CD14-positive monocyte (primary cell): ENCODE measurements around the gene LRRD1. TPM values are rescaled to one million over a fixed set of nuclear protein-coding genes. Genes with fewer than 3 reads are reported as not detected.
A peak's percentile ranks its signal among the peaks of the same experiment; 100 is the strongest.

Experiments
- DNase-seq, 3 donors: peaks; one replicate each; pipeline ENCODE4 v3.0.0-alpha.2; 2011 to 2022
- H2AFZ ChIP-seq: 2 replicates; pipeline ENCODE4 v1.6.0; 2012; ENCODE audit warnings: mild to moderate bottlenecking, low read depth, low read length, inconsistent platforms; ENCODE audit not compliant: insufficient read depth, poor library complexity, severe bottlenecking
- H3K27ac ChIP-seq, 2 donors: 1 replicate in 1 of 2; 2 replicates in 1 of 2; pipeline ENCODE4 v1.5.1; 2012 to 2013; ENCODE audit warnings: low read length in 2 of 2, control low read depth in 1 of 2, inconsistent platforms in 1 of 2, low read depth in 1 of 2, mild to moderate bottlenecking in 1 of 2
- H3K27me3 ChIP-seq, 2 donors: one replicate each; pipeline versions ENCODE4 v1.6.0 to v1.6.1; 2011 to 2013; ENCODE audit warnings: low read length in 2 of 2; ENCODE audit not compliant: control insufficient read depth in 2 of 2, insufficient read depth in 2 of 2
- H3K36me3 ChIP-seq, 2 donors: replicated peaks in 1 of 2; 1 replicate in 1 of 2; 2 replicates in 1 of 2; pipeline versions ENCODE4 v1.5.1 to v1.6.1; 2012 to 2013; ENCODE audit warnings: low read length in 2 of 2, control low read depth in 1 of 2, inconsistent platforms in 1 of 2, mild to moderate bottlenecking in 1 of 2; ENCODE audit not compliant: insufficient read depth in 2 of 2, control insufficient read depth in 1 of 2
- H3K4me1 ChIP-seq, 2 donors: 1 replicate in 1 of 2; 2 replicates in 1 of 2; pipeline versions ENCODE4 v1.5.1 to v1.6.1; 2012 to 2013; ENCODE audit warnings: low read length in 2 of 2, control low read depth in 1 of 2, inconsistent platforms in 1 of 2, mild to moderate bottlenecking in 1 of 2, moderate library complexity in 1 of 2; ENCODE audit not compliant: insufficient read depth in 2 of 2, control insufficient read depth in 1 of 2
- H3K4me2 ChIP-seq: replicated peaks from 2 replicates; pipeline ENCODE3; 2012; ENCODE audit warnings: low read length, moderate library complexity, mild to moderate bottlenecking; ENCODE audit not compliant: poor library complexity, severe bottlenecking; ENCODE audit errors: extremely low read depth
- H3K4me3 ChIP-seq, 3 experiments: fragments of 200-600 bp in 1 of 3; sonication (generic) in 1 of 3; replicated peaks in 1 of 3; 1 replicate in 2 of 3; 2 replicates in 1 of 3; pipeline ENCODE4 v1.5.1; 2011 to 2013; ENCODE audit warnings: low read length in 3 of 3, mild to moderate bottlenecking in 3 of 3, control low read depth in 2 of 3, low read depth in 2 of 3, inconsistent platforms in 1 of 3, moderate library complexity in 1 of 3
- H3K79me2 ChIP-seq: 2 replicates; pipeline ENCODE4 v1.6.0; 2012; ENCODE audit warnings: mild to moderate bottlenecking, control low read depth, inconsistent platforms, low read length, moderate library complexity; ENCODE audit not compliant: insufficient read depth
- H3K9ac ChIP-seq: 2 replicates; pipeline ENCODE4 v1.6.0; 2017; ENCODE audit warnings: low read length, mild to moderate bottlenecking; ENCODE audit not compliant: insufficient read depth, poor library complexity, severe bottlenecking
- H3K9me3 ChIP-seq, 2 donors: replicated peaks in 1 of 2; 1 replicate in 1 of 2; 2 replicates in 1 of 2; pipeline versions ENCODE4 v1.5.1 to v1.6.1; 2012 to 2013; ENCODE audit warnings: low read length in 2 of 2, control low read depth in 1 of 2; ENCODE audit not compliant: control insufficient read depth in 1 of 2, insufficient read depth in 1 of 2
- H4K20me1 ChIP-seq: 2 replicates; pipeline ENCODE4 v1.6.0; 2012; ENCODE audit warnings: mild to moderate bottlenecking, low read length, control low read depth, moderate library complexity; ENCODE audit not compliant: insufficient read depth
- H3K27ac Mint-ChIP-seq, 7 donors: one replicate each; pipeline ENCODE4 v1.8.0; 2020; ENCODE audit warnings: mild to moderate bottlenecking in 7 of 7, mixed read lengths in 7 of 7, moderate library complexity in 6 of 7, inconsistent platforms in 2 of 7
- H3K27me3 Mint-ChIP-seq, 3 donors: one replicate each; pipeline ENCODE4 v1.8.0; 2021 to 2022; ENCODE audit warnings: low read depth in 3 of 3, mild to moderate bottlenecking in 3 of 3, mixed read lengths in 3 of 3, moderate library complexity in 3 of 3, inconsistent platforms in 1 of 3
- H3K36me3 Mint-ChIP-seq, 2 donors: one replicate each; pipeline ENCODE4 v1.8.0; 2020; ENCODE audit warnings: mixed read lengths in 2 of 2, inconsistent platforms in 1 of 2, mild to moderate bottlenecking in 1 of 2
- H3K4me1 Mint-ChIP-seq: one replicate; pipeline ENCODE4 v1.8.0; 2020; ENCODE audit warnings: mild to moderate bottlenecking, mixed read lengths
- H3K4me3 Mint-ChIP-seq, 2 donors: one replicate each; pipeline ENCODE4 v1.8.0; 2020; ENCODE audit warnings: mild to moderate bottlenecking in 2 of 2, mixed read lengths in 2 of 2, moderate library complexity in 1 of 2
- H3K9me3 Mint-ChIP-seq, 7 donors: one replicate each; pipeline ENCODE4 v1.8.0; 2020 to 2022; ENCODE audit warnings: mixed read lengths in 7 of 7, mild to moderate bottlenecking in 6 of 7, moderate library complexity in 6 of 7, inconsistent platforms in 2 of 7
- CTCF ChIP-seq: fragments of 200-600 bp; IDR thresholded peaks from one replicate; pipeline ENCODE4 v1.8.0; 2022; ENCODE audit warnings: antibody characterized with exemption, mild to moderate bottlenecking
- WGBS: methylation state at CpG from one replicate; pipeline ENCODE4 v1.1.5; 2013; ENCODE audit warnings: missing lambda C conversion rate; ENCODE audit not compliant: insufficient coverage; 5-methylcytosine and 5-hydroxymethylcytosine counted together
- intact Hi-C, 2 donors: fragments of 100-400 bp; cut with micrococcal nuclease; formaldehyde crosslinking; loops; one replicate each; pipeline versions ENCODE4 v1.15.0 to v1.15.1; 2023
- polyA plus RNA-seq, 3 donors: library from polyadenylated mRNA; depleted of rRNA in 1 of 3; unstranded in 2 of 3; stranded (reverse) in 1 of 3; fragments of 300-500 nt in 2 of 3; fragments of >200 nt in 1 of 3; fragmentation: Illumina TruSeq in 2 of 3; gene quantifications; 1 replicate in 2 of 3; 2 replicates in 1 of 3; pipeline ENCODE4 v1.2.3, GENCODE V29; 2012 to 2021

Gene LRRD1
- polyA plus RNA-seq, 3 donors, result not detected

GRCh38 chr7:92134271-92135051 is 44.5 kb downstream of the LRRD1 start, which contains the start of gene CYP51A1:
TSS of gene CYP51A1 (minus strand) at chr7:92134477. CDS start at chr7:92134364, 113 bp downstream.
- Histone ChIP-seq H3K4me3 (peak within 1 kb of the TSS; percentile 87 to 98 (median 90)), H2AFZ (peak within 1 kb of the TSS; percentile 96), H3K9ac (peak within 1 kb of the TSS; percentile 81), H3K36me3 (peaks cover 0 to 4% of the 10 kb centered on the region in 2 donors), H3K4me2 (peak within 1 kb of the TSS; percentile 85), H4K20me1 (no peaks in the 10 kb centered on the region), H3K9me3 (no peaks in the 10 kb centered on the region), H3K4me1 (peaks cover 12 to 22% of the 10 kb centered on the region in 2 donors), H3K27ac (peak within 1 kb of the TSS; percentile 86 to 93), H3K79me2 (peaks cover 13% of the 10 kb centered on the region), H3K27me3 (no peaks in the 10 kb centered on the region)
- peak; percentile 81 to 89 (median 81) for DNase-seq
- WGBS, result under 1% methylated on average over 60 of the region's 73 CpGs
- intact Hi-C loops, result loop anchor here (10.0 kb wide), 2 partner anchors 110 to 310 kb away; partner anchors contain the start of genes ANKIB1 (in 2 of the 2), KRIT1 (in 2 of the 2) and GATAD1 (in 1 of the 2)
- Mint-ChIP-seq H3K27me3 (peaks cover 0 to 8% (median 1%) of the 10 kb centered on the region in 3 donors), H3K4me3 (peak within 1 kb of the TSS; percentile 96 to 99), H3K36me3 (peaks cover 7 to 12% of the 10 kb centered on the region in 2 donors), H3K4me1 (peaks cover 23% of the 10 kb centered on the region), H3K27ac (peak within 1 kb of the TSS; percentile 95 to 100 (median 100)), H3K9me3 (peaks cover 0 to 5% (median 0%) of the 10 kb centered on the region in 7 donors)
- no peak for TF ChIP-seq CTCF

- peak overlapping the region; percentile 87 to 98 (median 90) for H3K4me3 ChIP-seq
- Mint-ChIP-seq H3K36me3 (peaks cover 8 to 12% of the 10 kb centered on the region in 2 donors), H3K9me3 (peaks cover 0 to 1% (median 0%) of the 10 kb centered on the region in 7 donors), H3K27ac (peak overlapping the region; percentile 95 to 100 (median 100)), H3K27me3 (peaks cover 0 to 8% (median 1%) of the 10 kb centered on the region in 3 donors), H3K4me3 (peak overlapping the region; percentile 96 to 99), H3K4me1 (peaks cover 23% of the 10 kb centered on the region)
- DNase-seq, result peak; percentile 35 to 52 (median 42)
- H3K4me1 ChIP-seq, result peaks cover 12 to 22% of the 10 kb centered on the region in 2 donors
- H3K27ac ChIP-seq, result peak overlapping the region; percentile 86 to 93
- WGBS, result under 1% methylated on average over 42 of the region's 42 CpGs
- no peaks in the 10 kb centered on the region for H4K20me1 ChIP-seq
- peaks cover 13% of the 10 kb centered on the region for H3K79me2 ChIP-seq
- H2AFZ ChIP-seq, result peak overlapping the region; percentile 96
- H3K9ac ChIP-seq, result peak overlapping the region; percentile 81
- no peaks in the 10 kb centered on the region for H3K27me3 ChIP-seq
- H3K9me3 ChIP-seq, result no peaks in the 10 kb centered on the region
- TF ChIP-seq CTCF, result peak; percentile 97
- H3K4me2 ChIP-seq, result peak overlapping the region; percentile 85
- H3K36me3 ChIP-seq, result peaks cover 1 to 7% of the 10 kb centered on the region in 2 donors
- intact Hi-C loops, result loop anchor here (10.0 kb wide), 2 partner anchors 111 to 311 kb away; partner anchors contain the start of genes ANKIB1 (in 2 of the 2), KRIT1 (in 2 of the 2) and GATAD1 (in 1 of the 2)
These were observed 45.1 kb downstream of the LRRD1 start for GRCh38 chr7:92133737-92134270.
